SH-SY5Y (cell line): ENCODE measurements around the gene POLE4.

ENCODE experiments used
- GATA2 ChIP-seq: IDR thresholded peaks from 2 replicates; pipeline ENCODE4 v1.6.1; 2011; ENCODE audit warnings: mild to moderate bottlenecking, low read depth, low read length
- GATA3 ChIP-seq: IDR thresholded peaks from 2 replicates; pipeline ENCODE4 v1.6.1; 2011; ENCODE audit warnings: low read depth, mild to moderate bottlenecking, low read length, moderate library complexity

The POLE4 gene, protein sequence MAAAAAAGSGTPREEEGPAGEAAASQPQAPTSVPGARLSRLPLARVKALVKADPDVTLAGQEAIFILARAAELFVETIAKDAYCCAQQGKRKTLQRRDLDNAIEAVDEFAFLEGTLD

DNA sequence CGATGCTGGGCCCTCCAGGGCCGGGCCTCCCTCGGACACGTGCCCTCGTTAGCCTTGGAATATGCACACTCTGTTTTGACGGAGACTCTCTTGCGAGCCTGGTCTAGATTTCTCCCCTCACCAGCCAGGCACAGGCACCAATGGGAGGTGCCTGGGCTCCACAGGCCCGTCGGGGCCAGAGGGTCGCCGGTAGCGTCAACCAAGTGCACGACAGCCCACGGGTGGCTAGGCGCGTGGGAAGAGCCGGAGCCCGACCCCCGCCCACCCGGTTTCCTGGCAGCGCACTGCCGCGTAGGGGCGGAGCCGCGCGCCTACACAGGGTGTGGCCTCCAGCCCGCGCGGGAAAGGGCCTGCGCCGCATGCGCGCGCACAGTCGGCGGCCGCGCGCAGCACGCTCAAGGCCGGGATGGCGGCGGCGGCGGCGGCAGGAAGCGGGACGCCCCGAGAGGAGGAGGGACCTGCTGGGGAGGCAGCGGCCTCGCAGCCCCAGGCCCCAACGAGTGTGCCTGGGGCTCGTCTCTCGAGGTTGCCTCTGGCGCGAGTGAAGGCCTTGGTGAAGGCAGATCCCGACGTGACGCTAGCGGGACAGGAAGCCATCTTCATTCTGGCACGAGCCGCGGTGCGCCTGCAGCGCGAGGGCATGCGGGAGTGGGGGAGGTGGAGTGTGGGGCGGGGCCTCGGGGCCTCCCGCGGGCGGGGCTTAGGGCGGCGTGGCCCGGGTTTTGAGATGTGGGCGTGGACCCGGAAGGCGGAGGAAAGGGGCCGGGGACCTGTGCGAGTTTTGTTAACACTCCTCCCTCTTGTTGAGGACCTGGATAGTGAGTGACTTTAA is at the start of gene POLE4:
Gene POLE4 (plus strand): TSS at position 370 of the 832 bp plus-strand sequence. CDS start 37 bp downstream, at position 407.
- TF ChIP-seq GATA2 (no peak), GATA3 (no peak)

- TF ChIP-seq GATA3 (no peak), GATA2 (no peak)
Observed at GRCh38 chr2:74908748-74909444, 49.5 kb upstream of the POLE4 start.

DNA sequence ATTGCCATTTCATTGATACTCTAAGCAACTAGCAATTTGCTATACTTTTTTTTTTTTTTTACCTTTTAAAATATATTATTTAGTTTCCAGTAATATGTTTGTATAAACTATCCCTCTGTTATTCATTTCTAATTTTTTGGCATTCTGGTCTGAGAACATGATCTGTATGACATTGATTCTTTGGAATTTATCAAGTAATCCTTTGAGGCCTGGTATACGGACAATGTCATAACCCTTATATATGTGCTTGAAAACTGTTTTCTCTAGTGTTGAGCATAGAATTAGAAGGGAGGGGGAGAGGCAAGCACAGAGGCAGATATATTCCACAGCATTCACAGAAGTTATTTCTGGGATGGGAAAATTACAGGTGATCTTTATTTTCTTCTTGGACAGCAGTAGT is 48.2 kb upstream of the POLE4 start:
- TF ChIP-seq GATA3 (no peak), GATA2 (no peak)

DNA sequence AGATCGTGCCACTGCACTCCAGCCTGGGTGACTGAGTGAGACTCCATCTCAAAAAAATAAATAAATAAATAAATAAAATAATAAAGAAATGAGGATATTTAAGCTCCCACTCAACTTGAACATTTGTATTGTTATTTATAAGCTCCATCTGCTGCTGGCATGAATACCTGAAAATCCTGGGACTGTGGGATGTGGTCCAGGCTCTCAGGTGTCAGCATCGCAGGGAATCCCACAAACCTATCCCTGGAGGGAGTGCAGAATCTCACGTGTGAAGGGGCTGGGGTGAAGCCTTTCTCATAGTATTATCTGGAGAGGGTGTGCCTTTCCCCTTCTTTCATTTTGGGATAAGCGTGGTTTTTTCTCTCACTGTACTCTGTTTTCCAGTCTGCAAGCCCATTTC is 47.4 kb upstream of the POLE4 start:
- no peak for TF ChIP-seq GATA3

- TF ChIP-seq GATA3 (no peak), GATA2 (no peak)
Observed at GRCh38 chr2:74915743-74916142, 42.7 kb upstream of the POLE4 start.

DNA sequence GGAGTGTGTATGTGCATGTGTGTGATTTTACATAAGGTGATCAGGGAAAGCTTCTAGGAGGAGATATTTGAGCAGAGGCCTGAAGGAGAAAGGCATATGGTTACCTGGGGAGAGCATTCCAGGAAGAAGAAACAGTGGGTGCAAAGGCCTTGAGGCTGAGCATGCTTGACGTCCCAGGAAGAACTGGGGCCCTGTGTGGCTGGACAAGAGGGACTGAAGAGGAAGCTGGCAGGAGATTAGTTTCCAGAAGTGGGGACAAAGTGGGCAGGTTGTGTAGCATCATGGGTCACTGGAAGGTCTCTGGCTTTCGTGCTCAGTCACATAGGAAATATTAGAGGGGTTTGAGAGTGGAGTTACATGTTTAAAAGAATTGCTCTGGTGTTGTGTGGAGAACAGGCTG is 42.0 kb upstream of the POLE4 start:
- TF ChIP-seq GATA2 (no peak), GATA3 (no peak)

DNA sequence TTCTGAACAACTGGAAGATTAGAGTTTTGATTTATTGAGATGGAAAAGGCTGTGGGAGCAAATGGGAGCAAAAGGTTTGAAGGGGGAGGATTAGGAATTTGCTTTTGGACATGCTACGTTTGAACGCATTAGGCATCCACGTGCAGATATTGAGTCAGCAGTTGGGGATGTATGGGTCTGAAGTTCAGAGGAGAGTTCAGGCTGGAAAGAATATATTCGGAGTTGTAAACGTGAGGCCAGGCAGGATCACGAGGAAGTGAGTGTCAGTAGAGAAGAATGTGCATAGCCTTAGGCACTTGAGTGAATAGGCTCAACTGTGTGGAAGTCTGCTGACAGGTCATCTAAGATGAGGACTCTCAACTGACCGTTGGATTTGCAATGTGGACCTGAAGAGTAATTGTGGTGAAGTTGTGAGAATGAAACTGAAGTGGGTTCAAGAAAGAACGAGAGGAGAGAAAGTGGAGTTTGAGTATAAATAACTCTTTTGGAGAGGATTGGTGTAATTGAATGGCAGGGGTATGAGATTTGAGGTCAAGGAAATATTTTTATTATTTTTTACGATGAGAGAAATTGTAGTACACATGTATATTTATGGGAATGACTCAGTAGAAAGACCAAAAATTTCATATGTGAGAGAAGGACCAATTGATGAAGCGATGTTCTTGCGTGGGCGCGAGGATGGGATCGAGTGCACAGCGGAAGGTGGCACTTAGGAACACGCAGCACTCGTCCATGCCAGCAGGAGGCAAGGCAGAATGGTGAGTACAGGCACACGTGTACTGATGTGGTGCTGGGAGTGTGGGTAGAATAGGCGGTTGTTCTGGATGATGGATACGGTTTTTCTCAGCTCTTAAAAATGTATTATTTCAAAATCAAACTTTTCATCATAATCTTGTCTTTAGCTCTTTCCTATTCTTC is 40.5 kb upstream of the POLE4 start:
- TF ChIP-seq GATA2 (no peak), GATA3 (no peak)

GRCh38 chr2:74919827-74920226 is 38.6 kb upstream of the POLE4 start:
- TF ChIP-seq GATA3 (no peak), GATA2 (no peak)

- TF ChIP-seq GATA2 (no peak), GATA3 (no peak)
Observed at GRCh38 chr2:74921236-74921736, 37.2 kb upstream of the POLE4 start.

DNA sequence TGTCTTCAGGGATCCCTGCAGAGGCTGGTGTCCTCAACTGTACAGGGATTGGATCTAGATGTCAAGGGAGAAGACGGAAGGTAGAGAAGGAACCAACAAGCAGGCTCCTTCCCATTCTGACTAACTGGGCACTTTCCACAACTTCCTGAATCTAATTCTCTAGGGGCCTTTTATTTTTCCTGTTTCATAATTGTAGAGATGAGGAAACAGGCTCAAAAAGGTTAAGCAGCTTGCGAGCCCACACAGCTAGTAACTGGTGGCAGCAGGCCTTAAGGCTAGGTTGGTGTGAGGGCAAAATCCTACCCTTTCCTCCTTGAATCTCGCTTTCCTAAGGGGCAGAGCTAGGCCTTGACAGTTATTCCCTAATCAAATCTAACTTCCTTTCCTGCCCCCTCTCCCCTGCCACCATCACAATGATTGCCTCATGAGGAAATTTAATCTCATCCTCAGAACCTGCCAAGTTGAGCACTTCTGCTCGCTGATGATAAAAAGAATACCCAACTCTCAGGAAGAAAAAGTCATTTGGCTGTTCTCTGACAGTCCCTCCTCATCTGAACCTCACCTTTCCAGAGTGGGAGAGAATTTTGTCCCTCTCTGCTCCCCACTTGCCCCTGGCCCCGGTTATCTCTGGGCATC is 35.7 kb upstream of the POLE4 start:
- TF ChIP-seq GATA2 (no peak), GATA3 (no peak)

DNA sequence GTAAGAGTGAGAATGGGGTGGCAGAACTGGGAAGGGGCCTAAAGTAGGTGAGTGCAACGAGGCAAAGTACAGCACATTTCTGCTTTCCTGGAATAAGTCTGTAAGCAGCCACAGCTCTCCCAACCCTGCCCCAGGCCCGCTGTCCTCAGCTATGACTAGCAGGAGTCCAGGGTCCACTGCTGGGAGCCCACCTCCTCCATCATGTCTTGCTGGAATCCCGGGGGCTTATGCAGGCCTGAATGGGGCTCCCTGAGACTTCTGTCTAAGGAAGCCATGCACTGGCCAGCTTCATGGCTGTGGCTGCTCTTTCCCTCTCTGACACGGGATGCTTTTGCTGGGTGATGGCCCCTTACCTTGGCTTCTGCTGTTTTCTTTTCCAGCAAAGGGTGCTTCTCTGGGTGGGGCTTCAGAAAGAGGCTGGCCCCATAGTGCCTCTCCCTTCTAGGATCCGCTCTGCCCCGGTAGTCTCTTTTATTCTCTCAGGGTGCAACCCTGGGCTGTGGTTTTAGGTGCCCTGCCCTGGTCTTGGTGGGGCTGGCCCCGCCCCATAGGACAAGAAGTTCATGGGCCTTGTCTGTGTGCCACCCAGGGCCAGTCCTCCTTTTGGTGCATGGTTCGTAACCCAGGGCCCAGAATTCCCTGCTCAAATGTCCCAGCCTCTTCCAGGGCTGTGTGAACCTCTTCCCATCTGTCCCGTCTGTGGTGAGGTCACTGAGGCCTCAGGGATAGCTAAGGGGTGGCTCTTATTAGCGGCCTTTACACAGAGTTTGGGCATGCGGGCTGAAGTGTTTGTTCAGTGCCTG is 33.8 kb upstream of the POLE4 start:
- no peak for TF ChIP-seq GATA2
- no peak for TF ChIP-seq GATA3

- no peak for TF ChIP-seq GATA2
- TF ChIP-seq GATA3 = no peak
Observed at GRCh38 chr2:74925361-74925786, 33.1 kb upstream of the POLE4 start.

DNA sequence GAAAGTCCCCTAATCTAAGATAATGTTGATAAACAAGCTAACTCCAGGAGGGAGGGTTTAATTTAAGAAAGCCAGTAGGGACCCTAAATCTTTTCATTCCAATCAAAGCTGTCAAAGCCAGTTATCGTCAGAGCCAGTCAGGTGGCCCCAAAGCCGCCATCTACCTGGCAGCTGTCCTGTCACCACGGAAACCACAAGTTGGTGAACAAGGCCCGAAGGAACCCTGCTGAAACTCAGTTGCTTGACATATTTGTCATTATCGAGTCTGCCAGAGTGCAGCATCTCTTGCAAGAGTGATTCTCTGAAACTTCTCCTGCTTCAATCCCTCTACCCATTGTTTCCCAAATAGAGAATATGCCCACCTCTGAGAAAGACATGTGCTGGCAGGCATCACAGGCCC is 30.8 kb upstream of the POLE4 start:
- TF ChIP-seq GATA3 = no peak
- TF ChIP-seq GATA2 = no peak

DNA sequence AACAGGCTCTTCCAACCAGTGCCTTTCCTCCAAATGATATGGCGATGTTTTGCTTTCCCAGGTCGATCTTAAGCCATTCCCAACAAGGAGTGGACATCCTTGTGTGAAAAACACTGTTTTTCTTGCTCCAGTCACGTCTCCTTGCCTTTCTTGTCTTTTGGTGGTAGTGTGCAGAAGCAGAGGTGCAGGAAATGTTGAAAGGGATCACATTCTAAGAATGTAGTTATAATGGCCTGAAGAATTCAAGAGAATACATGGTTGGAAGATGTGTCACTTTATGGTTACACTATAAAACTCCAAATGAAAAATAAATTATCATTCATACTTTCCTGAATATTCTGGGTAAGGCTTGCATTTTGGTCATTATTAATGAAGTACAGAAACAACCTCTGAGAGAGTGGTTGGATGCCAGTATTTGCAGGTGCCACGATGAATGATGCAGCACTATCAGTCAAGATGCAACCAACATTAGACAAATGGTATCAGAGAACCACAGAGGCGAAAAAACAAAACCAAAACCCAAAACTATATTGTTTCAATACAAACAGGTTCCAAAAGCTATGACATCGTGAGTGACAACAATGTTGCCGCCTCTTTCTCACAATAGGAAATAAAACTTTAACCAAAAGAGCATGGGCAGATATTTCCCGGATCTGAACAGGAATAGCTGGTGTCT is 27.5 kb upstream of the POLE4 start:
- TF ChIP-seq GATA2 (no peak), GATA3 (no peak)
